A549 (cell line): ENCODE data around the gene CAMK2N2. TPM values are rescaled to one million over a fixed set of nuclear protein-coding genes. Genes with fewer than 3 reads are reported as not detected.

Source experiments
- ATAC-seq, 2 experiments: fragments of 200-7000 bp in 1 of 2; fragments of >200 bp in 1 of 2; cut with Nextera tagmentation in 1 of 2; cut with Tn5 transposase in 1 of 2; 3 replicates each; pipeline versions ENCODE4 v1.8.0 to v1.9.1; 2018 to 2020; ENCODE audit warnings: mild to moderate bottlenecking in 1 of 2, moderate library complexity in 1 of 2
- CTCF ChIA-PET: fragments of 300-600 bp; sonication (Branson Sonifier 250); formaldehyde crosslinking; extraction: SDS; loops from one replicate; lab custom pipeline; 2021; ENCODE audit warnings: antibody characterized with exemption, inconsistent platforms; lab: Yijun Ruan, JAX
- POLR2A ChIA-PET: fragments of 350-600 bp; formaldehyde crosslinking; extraction: SDS; loops from one replicate; lab custom pipeline; 2021; ENCODE audit warnings: antibody characterized with exemption, inconsistent platforms; lab: Yijun Ruan, JAX
- DNase-seq, 2 experiments: peaks; one replicate each; pipeline versions ENCODE4 v3.0.0 to v3.0.0-alpha.2; 2011 to 2016; ENCODE audit warnings: low read depth in 1 of 2, low spot score in 1 of 2
- FAIRE-seq: peaks from 2 replicates; lab custom pipeline; 2011; peaks lifted over from hg19 to GRCh38; lab: Jason Lieb, UNC
- H3K27ac ChIP-seq, 2 experiments: fragments of >200 bp; sonication (Bioruptor Twin); formaldehyde crosslinking; 3 replicates each; pipeline ENCODE4 v1.5.1; 2016 to 2017
- H3K4me1 ChIP-seq: fragments of >200 bp; sonication (Bioruptor Twin); formaldehyde crosslinking; 3 replicates; pipeline ENCODE4 v1.6.1; 2016
- H3K4me2 ChIP-seq: fragments of >200 bp; sonication (Bioruptor Twin); formaldehyde crosslinking; 3 replicates; pipeline ENCODE4 v1.6.1; 2016
- H3K4me3 ChIP-seq: fragments of >200 bp; sonication (Bioruptor Twin); formaldehyde crosslinking; 3 replicates; pipeline ENCODE4 v1.5.1; 2016
- H3K9me3 ChIP-seq: fragments of >200 bp; sonication (Bioruptor Twin); formaldehyde crosslinking; 3 replicates; pipeline ENCODE4 v1.6.1; 2016
- BHLHE40 ChIP-seq: IDR thresholded peaks from 2 replicates; pipeline ENCODE4 v1.6.1; 2012; ENCODE audit warnings: low read depth, low read length, inconsistent platforms
- CEBPB ChIP-seq, 2 experiments: fragments of >200 bp in 1 of 2; sonication (Bioruptor Twin) in 1 of 2; formaldehyde crosslinking in 1 of 2; IDR thresholded peaks; 2 replicates each; pipeline ENCODE4 v1.6.1; 2012 to 2016
- CHD2 ChIP-seq: fragments of 150-350 bp; IDR thresholded peaks from 2 replicates; pipeline ENCODE4 v1.6.1; 2014; ENCODE audit warnings: low read length; ENCODE audit not compliant: partially characterized antibody
- EP300 ChIP-seq, 2 experiments: fragments of >200 bp; sonication (Bioruptor Twin); formaldehyde crosslinking; IDR thresholded peaks; 2 replicates in 1 of 2; 3 replicates in 1 of 2; pipeline ENCODE4 v1.6.1; 2016 to 2017
- ESRRA ChIP-seq: fragments of 150-350 bp; IDR thresholded peaks from 2 replicates; pipeline ENCODE4 v1.6.1; 2014; ENCODE audit warnings: mild to moderate bottlenecking, low read length, borderline replicate concordance
- FOSL2 ChIP-seq, 2 experiments: fragments of 450-650 bp in 1 of 2; fragments of >200 bp in 1 of 2; sonication (Bioruptor Twin) in 1 of 2; formaldehyde crosslinking; IDR thresholded peaks; 2 replicates each; pipeline versions ENCODE4 v1.5.0 to v1.6.1; 2016 to 2020; ENCODE audit warnings: mild to moderate bottlenecking in 1 of 2, moderate library complexity in 1 of 2
- FOXS1 ChIP-seq: fragments of 250-450 bp; sonication (Bioruptor Pico); IDR thresholded peaks from 2 replicates; pipeline ENCODE4 v1.5.0; 2020; ENCODE audit warnings: mild to moderate bottlenecking, moderate library complexity
- HDAC2 ChIP-seq: fragments of 200-600 bp; sonication (generic); IDR thresholded peaks from 2 replicates; pipeline ENCODE4 v1.6.1; 2016
- HOXB5 ChIP-seq: fragments of 250-450 bp; sonication (Bioruptor Pico); IDR thresholded peaks from 2 replicates; pipeline ENCODE4 v1.5.0; 2020; ENCODE audit warnings: mild to moderate bottlenecking, moderate library complexity
- KDM1A ChIP-seq: fragments of 200-600 bp; sonication (generic); IDR thresholded peaks from 2 replicates; pipeline ENCODE4 v1.6.1; 2016; ENCODE audit warnings: low read depth, mild to moderate bottlenecking
- MAZ ChIP-seq: fragments of 150-350 bp; IDR thresholded peaks from 2 replicates; pipeline ENCODE4 v1.6.1; 2014; ENCODE audit warnings: antibody characterized with exemption, low read depth, low read length, borderline replicate concordance
- MYC ChIP-seq: IDR thresholded peaks from 2 replicates; pipeline ENCODE4 v1.6.1; 2012; ENCODE audit warnings: mild to moderate bottlenecking, inconsistent platforms, low read length, improper control_type of control experiment, borderline replicate concordance
- RAD21 ChIP-seq, 2 experiments: fragments of >200 bp in 1 of 2; sonication (Bioruptor Twin) in 1 of 2; formaldehyde crosslinking in 1 of 2; IDR thresholded peaks in 1 of 2; conservative IDR thresholded peaks in 1 of 2; 2 replicates in 1 of 2; 3 replicates in 1 of 2; pipeline ENCODE4 v1.6.1; 2012 to 2018; ENCODE audit warnings: inconsistent platforms in 1 of 2
- RCOR1 ChIP-seq: fragments of 150-350 bp; IDR thresholded peaks from 2 replicates; pipeline ENCODE4 v1.6.1; 2014; ENCODE audit warnings: antibody characterized with exemption, low read length, low read depth
- SMC3 ChIP-seq: fragments of >200 bp; sonication (Bioruptor Twin); formaldehyde crosslinking; IDR thresholded peaks from 3 replicates; pipeline ENCODE4 v1.6.1; 2018; ENCODE audit warnings: inconsistent platforms
- TFCP2L1 ChIP-seq: fragments of 250-450 bp; sonication (Bioruptor Pico); IDR thresholded peaks from 2 replicates; pipeline ENCODE4 v1.5.0; 2021; ENCODE audit warnings: mild to moderate bottlenecking
- USF2 ChIP-seq: fragments of 450-650 bp; IDR thresholded peaks from 2 replicates; pipeline ENCODE4 v1.6.1; 2014; ENCODE audit warnings: antibody characterized with exemption
- ZNF302 ChIP-seq: fragments of 250-450 bp; sonication (Bioruptor Pico); IDR thresholded peaks from 2 replicates; pipeline ENCODE4 v1.9.0; 2021; ENCODE audit warnings: inconsistent platforms, mild to moderate bottlenecking, moderate library complexity
- ZSCAN20 ChIP-seq: fragments of 250-450 bp; sonication (Bioruptor Pico); IDR thresholded peaks from 2 replicates; pipeline ENCODE4 v1.8.0; 2022; ENCODE audit warnings: mild to moderate bottlenecking, moderate library complexity
- WGBS: methylation state at CpG from one replicate; pipeline ENCODE4 v1.1.6; 2017; ENCODE audit errors: missing lambda C conversion rate; 5-methylcytosine and 5-hydroxymethylcytosine counted together
- polyA plus RNA-seq, 4 experiments: library from polyadenylated mRNA; depleted of rRNA in 3 of 4; stranded (reverse); fragments of >200 nt; fragmentation: RNase III in 1 of 4; extraction: RNeasy Plus Mini Kit Qiagen cat#74134 plus additional on column Dnase treatment in 1 of 4; gene quantifications; 2 replicates in 3 of 4; 3 replicates in 1 of 4; pipeline ENCODE4 v1.2.3, GENCODE V29; 2011 to 2017
- TF ChIP-seq, protein P1 (sequence below): fragments of >200 bp; sonication (Bioruptor Twin); formaldehyde crosslinking; IDR thresholded peaks from 3 replicates; pipeline ENCODE4 v1.6.1; 2016
- TF ChIP-seq, protein P2 (sequence below): fragments of >200 bp; sonication (Bioruptor Twin); formaldehyde crosslinking; IDR thresholded peaks from 3 replicates; pipeline ENCODE4 v1.5.1; 2016
- TF ChIP-seq, protein P3 (sequence below): fragments of 200-600 bp; sonication (generic); IDR thresholded peaks from 2 replicates; pipeline ENCODE4 v1.6.1; 2016; ENCODE audit warnings: antibody characterized with exemption, mild to moderate bottlenecking, moderate library complexity

CAMK2N2 gene
- polyA plus RNA-seq, 2 of the 4 experiments (the other 2 are of a cell fraction): 0.05 to 0.71 TPM

- Histone ChIP-seq H3K4me2 (no peak overlapping the region), H3K4me1 (peaks cover 7% of the 10 kb centered on the region; the same call in 2 of the 3 replicates), H3K4me3 (no peak overlapping the region)
- POLR2A ChIA-PET: no interaction called here
- DNase-seq (no peak), ATAC-seq (no peak)
- TF ChIP-seq CEBPB (IDR thresholded peaks at IDR 0.05): no peak
- no peak for TF ChIP-seq SMC3
- no peak for TF ChIP-seq ESRRA
- no peak for TF ChIP-seq TFCP2L1
- TF ChIP-seq, protein P1, sequence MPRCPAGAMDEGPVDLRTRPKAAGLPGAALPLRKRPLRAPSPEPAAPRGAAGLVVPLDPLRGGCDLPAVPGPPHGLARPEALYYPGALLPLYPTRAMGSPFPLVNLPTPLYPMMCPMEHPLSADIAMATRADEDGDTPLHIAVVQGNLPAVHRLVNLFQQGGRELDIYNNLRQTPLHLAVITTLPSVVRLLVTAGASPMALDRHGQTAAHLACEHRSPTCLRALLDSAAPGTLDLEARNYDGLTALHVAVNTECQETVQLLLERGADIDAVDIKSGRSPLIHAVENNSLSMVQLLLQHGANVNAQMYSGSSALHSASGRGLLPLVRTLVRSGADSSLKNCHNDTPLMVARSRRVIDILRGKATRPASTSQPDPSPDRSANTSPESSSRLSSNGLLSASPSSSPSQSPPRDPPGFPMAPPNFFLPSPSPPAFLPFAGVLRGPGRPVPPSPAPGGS: no peak
- TF ChIP-seq EP300 (IDR thresholded peaks at IDR 0.05): no peak
- no peak for TF ChIP-seq MAZ
- no peak for TF ChIP-seq HOXB5 (CRISPR knock-in tag)
- TF ChIP-seq MYC: no peak
- no peak for TF ChIP-seq BHLHE40
- TF ChIP-seq ZSCAN20: no peak
- TF ChIP-seq FOXS1 (CRISPR knock-in tag): no peak
- TF ChIP-seq, all 56 proteins: peak for 0
- WGBS: 89% methylated on average over 3 of the region's 3 CpGs
- no peak for FAIRE-seq
- CTCF ChIA-PET: interaction anchor here (0.6 to 2.6 kb wide), 4 partner anchors 27 to 238 kb away, joined by 3 to 7 read pairs (median 3); partner anchors contain the start of gene ABCC5
- H3K9me3 ChIP-seq: no peaks in the 10 kb centered on the region
- H3K27ac ChIP-seq: no peak overlapping the region
Measured at GRCh38 chr3:184255291-184256039, 5.9 kb downstream of the CAMK2N2 start.

DNA sequence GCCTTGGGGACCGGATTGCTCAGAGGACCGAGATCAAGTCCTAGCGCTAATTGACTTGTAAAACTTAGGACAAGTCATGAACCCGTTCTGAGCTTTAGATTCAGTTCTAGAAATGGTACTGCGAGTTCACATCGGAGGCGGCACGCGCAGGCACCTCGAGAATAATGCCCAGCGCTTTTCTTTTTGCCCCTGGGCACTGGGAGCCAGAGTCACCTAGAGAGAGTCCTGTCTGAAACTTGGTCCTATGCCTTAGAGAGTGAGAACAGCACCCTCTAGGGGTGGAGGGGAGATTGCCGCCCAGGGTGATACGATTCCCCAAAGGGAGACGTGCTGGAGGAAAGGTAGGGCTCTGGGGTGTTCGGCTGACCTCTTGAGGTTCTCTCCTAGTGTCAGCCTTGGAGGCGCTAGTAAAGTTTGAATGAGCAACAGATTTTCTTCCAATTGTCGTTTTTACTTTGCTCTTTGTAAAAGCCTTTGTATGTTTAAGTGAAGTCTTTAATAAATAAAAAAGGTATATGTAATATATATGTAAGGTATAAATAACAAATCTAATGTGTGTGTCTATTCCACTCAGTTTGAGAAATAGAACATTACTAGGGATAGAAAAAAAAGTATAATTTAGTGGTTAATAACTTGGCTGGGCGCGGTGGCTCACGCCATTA, 11.1 kb downstream of the CAMK2N2 start:
- Histone ChIP-seq H3K27ac (peak overlapping the region; percentile 79 to 98), H3K4me1 (peaks cover 8% of the 10 kb centered on the region; the same call in 2 of the 3 replicates), H3K9me3 (no peaks in the 10 kb centered on the region), H3K4me3 (peak overlapping the region; percentile 57), H3K4me2 (peak overlapping the region; percentile 61)
- 18% methylated on average over 17 of the region's 20 CpGs for WGBS
- peak; percentile 86 to 87 for ATAC-seq
- CTCF ChIA-PET: interaction anchor here (0.6 to 1.8 kb wide), 28 partner anchors 10 to 351 kb away, joined by 3 to 27 read pairs (median 4); partner anchors contain the start of genes CAMK2N2 and EIF2B5
- TF ChIP-seq, protein P2, sequence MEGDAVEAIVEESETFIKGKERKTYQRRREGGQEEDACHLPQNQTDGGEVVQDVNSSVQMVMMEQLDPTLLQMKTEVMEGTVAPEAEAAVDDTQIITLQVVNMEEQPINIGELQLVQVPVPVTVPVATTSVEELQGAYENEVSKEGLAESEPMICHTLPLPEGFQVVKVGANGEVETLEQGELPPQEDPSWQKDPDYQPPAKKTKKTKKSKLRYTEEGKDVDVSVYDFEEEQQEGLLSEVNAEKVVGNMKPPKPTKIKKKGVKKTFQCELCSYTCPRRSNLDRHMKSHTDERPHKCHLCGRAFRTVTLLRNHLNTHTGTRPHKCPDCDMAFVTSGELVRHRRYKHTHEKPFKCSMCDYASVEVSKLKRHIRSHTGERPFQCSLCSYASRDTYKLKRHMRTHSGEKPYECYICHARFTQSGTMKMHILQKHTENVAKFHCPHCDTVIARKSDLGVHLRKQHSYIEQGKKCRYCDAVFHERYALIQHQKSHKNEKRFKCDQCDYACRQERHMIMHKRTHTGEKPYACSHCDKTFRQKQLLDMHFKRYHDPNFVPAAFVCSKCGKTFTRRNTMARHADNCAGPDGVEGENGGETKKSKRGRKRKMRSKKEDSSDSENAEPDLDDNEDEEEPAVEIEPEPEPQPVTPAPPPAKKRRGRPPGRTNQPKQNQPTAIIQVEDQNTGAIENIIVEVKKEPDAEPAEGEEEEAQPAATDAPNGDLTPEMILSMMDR: peak; percentile 73
- no peak for TF ChIP-seq HDAC2
- TF ChIP-seq SMC3: peak; percentile 59
- TF ChIP-seq RAD21 (conservative IDR thresholded peaks at IDR 0.05 in 1 of 2, IDR thresholded peaks at IDR 0.05 in 1 of 2): peak; percentile 62 to 63
- TF ChIP-seq BHLHE40: no peak
- POLR2A ChIA-PET: no interaction called here
- peak; percentile 86 to 90 for DNase-seq
- no peak for FAIRE-seq

GRCh38 chr3:184249412-184250166, 11.8 kb downstream of the CAMK2N2 start, which contains the start of gene EEF1AKMT4:
Gene EEF1AKMT4, plus strand, starts transcription at chr3:184249672. Its CDS starts 23 bp downstream, at chr3:184249695.
- Histone ChIP-seq H3K4me3 (peak within 1 kb of the TSS; percentile 57), H3K9me3 (no peaks in the 10 kb centered on the region), H3K4me1 (peaks cover 8% of the 10 kb centered on the region; the same call in 2 of the 3 replicates), H3K4me2 (peak within 1 kb of the TSS; percentile 89), H3K27ac (peak within 1 kb of the TSS; percentile 97 to 98)
- no peak for FAIRE-seq
- peak; percentile 88 to 98 for DNase-seq
- WGBS: under 1% methylated on average over 11 of the region's 54 CpGs
- ChIA-PET POLR2A (no interaction called here), CTCF (interaction anchor here (0.6 to 1.8 kb wide), 28 partner anchors 11 to 350 kb away, joined by 3 to 27 read pairs (median 4); partner anchors contain the start of genes CAMK2N2 and EIF2B5)
- peak; percentile 97 to 98 for ATAC-seq
- TF ChIP-seq ESRRA: no peak
- TF ChIP-seq KDM1A: no peak
- no peak for TF ChIP-seq USF2
- TF ChIP-seq, protein P3, sequence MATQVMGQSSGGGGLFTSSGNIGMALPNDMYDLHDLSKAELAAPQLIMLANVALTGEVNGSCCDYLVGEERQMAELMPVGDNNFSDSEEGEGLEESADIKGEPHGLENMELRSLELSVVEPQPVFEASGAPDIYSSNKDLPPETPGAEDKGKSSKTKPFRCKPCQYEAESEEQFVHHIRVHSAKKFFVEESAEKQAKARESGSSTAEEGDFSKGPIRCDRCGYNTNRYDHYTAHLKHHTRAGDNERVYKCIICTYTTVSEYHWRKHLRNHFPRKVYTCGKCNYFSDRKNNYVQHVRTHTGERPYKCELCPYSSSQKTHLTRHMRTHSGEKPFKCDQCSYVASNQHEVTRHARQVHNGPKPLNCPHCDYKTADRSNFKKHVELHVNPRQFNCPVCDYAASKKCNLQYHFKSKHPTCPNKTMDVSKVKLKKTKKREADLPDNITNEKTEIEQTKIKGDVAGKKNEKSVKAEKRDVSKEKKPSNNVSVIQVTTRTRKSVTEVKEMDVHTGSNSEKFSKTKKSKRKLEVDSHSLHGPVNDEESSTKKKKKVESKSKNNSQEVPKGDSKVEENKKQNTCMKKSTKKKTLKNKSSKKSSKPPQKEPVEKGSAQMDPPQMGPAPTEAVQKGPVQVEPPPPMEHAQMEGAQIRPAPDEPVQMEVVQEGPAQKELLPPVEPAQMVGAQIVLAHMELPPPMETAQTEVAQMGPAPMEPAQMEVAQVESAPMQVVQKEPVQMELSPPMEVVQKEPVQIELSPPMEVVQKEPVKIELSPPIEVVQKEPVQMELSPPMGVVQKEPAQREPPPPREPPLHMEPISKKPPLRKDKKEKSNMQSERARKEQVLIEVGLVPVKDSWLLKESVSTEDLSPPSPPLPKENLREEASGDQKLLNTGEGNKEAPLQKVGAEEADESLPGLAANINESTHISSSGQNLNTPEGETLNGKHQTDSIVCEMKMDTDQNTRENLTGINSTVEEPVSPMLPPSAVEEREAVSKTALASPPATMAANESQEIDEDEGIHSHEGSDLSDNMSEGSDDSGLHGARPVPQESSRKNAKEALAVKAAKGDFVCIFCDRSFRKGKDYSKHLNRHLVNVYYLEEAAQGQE: no peak
- no peak for TF ChIP-seq RCOR1
- no peak for TF ChIP-seq CHD2
- TF ChIP-seq FOXS1 (CRISPR knock-in tag): no peak
- TF ChIP-seq ZNF302: no peak
- no peak for TF ChIP-seq FOSL2 (IDR thresholded peaks at IDR 0.05)
- TF ChIP-seq FOSL2 (CRISPR knock-in tag; IDR thresholded peaks at IDR 0.05): no peak
